ENCODE results near the gene SPRN. TPM values are rescaled to one million over a fixed set of nuclear protein-coding genes. Genes with fewer than 3 reads are reported as not detected.

Gene SPRN
- total RNA-seq, 1 donor from 2014 or later: not detected

DNA sequence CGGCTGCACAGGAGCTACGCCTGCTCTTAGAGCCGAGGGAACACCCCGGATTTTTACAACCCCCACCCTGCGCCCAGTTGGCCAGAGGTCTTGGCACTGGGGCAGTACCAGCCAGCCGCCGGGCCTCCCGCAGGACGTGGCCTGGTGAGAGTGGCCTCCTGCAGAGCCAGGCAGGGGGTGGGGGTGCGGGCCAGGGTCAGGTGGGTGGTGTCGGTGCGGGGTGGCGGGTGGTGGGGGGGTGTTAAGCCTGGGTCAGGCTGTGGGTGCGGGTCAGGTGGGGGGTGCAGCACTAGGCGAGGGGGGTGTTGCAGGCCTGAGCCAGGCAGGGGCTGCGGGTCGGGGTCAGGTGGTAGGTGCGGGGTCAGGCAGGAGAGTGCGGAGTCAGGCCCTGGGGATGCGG, 51.9 kb downstream of the SPRN start:
- Mint-ChIP-seq H3K27me3 (peaks cover 3% of the 10 kb centered on the region), H3K27ac (no peak overlapping the region), H3K4me3 (peak overlapping the region; percentile 94), H3K4me1 (peaks cover 10% of the 10 kb centered on the region), H3K9me3 (no peaks in the 10 kb centered on the region), H3K36me3 (ENCODE audit: low read depth) (peaks cover 17% of the 10 kb centered on the region)
- intact Hi-C loops (cut with micrococcal nuclease): loop anchor here (10.0 kb wide), 1 partner anchor 1188 kb away; the partner anchor contains the start of gene DPYSL4
- no peak for DNase-seq

Other genes starting within 250 kb of the SPRN start
- gene UTF1, start 194.4 kb downstream of the SPRN start, total RNA-seq: 0.17 and 0.19 TPM in 2 replicates
- not detected in 2 replicates for gene VENTX, start 186.8 kb downstream of the SPRN start, total RNA-seq
- 143 and 165 TPM in 2 replicates for gene ADAM8, start 147.8 kb downstream of the SPRN start, total RNA-seq
- gene TUBGCP2, start 115.8 kb downstream of the SPRN start, total RNA-seq: 65.3 and 70.6 TPM in 2 replicates
- gene ZNF511, start 115.7 kb downstream of the SPRN start, total RNA-seq: 83.8 and 87.2 TPM in 2 replicates
- not detected in 2 replicates for gene CALY, start 87.7 kb downstream of the SPRN start, total RNA-seq
- not detected in 2 replicates for gene PRAP1, start 77.3 kb downstream of the SPRN start, total RNA-seq
- gene FUOM, start 66.6 kb downstream of the SPRN start, total RNA-seq: 43.6 and 46.6 TPM in 2 replicates
- 64.3 and 66.3 TPM in 2 replicates for gene ECHS1, start 51.3 kb downstream of the SPRN start, total RNA-seq
- 9.3 and 9.4 TPM in 2 replicates for gene PAOX, start 45.4 kb downstream of the SPRN start, total RNA-seq
- gene MTG1, start 30.5 kb downstream of the SPRN start, total RNA-seq: 66.8 and 68.1 TPM in 2 replicates
- 0.76 and 0.77 TPM in 2 replicates for gene SCART1, start 29.3 kb upstream of the SPRN start, total RNA-seq
- 0.33 and 0.40 TPM in 2 replicates for gene CYP2E1, start 102.7 kb upstream of the SPRN start, total RNA-seq
- 0.37 and 0.38 TPM in 2 replicates for gene SYCE1, start 141.0 kb upstream of the SPRN start, total RNA-seq
- not detected in 2 replicates for gene FRG2B, start 202.2 kb upstream of the SPRN start, total RNA-seq

Data from activated CD4-positive, alpha-beta T cell treated with anti-CD3 and anti-CD28 coated beads, Interleukin-2, amount 10 ng/mL, durations not matched to agents 24 days and 14 days (primary cell).